Stimulated activated CD4-positive, alpha-beta T cell treated with anti-CD3 and anti-CD28 coated beads, Interleukin-1b, Interleukin-23, amount 100 ng/mL, for 24 hours (primary cell): ENCODE results near the gene CHST5.
"Not testable (repeated sequence)": the region's sequence is repeated elsewhere in the genome, so short reads cannot be mapped to it uniquely, and the experiment has no call there.

ENCODE experiments used
- DNase-seq, 4 experiments: peaks; one replicate each; pipeline ENCODE4 v3.0.0-alpha.2; 2020; ENCODE audit warnings: low read depth in 4 of 4, low spot score in 1 of 4

CHST5 gene

GRCh38 chr16:75552951-75553350 is 17.0 kb upstream of the CHST5 start:
- no peak for DNase-seq

- no peak for DNase-seq
Measured at GRCh38 chr16:75550211-75550662, 14.3 kb upstream of the CHST5 start.

GRCh38 chr16:75548456-75548855 is 12.5 kb upstream of the CHST5 start:
- DNase-seq, result not testable (repeated sequence)

GRCh38 chr16:75546293-75546692 is 10.4 kb upstream of the CHST5 start:
- no peak for DNase-seq

- DNase-seq, result not testable (repeated sequence)
Measured at GRCh38 chr16:75545879-75546278, 10.0 kb upstream of the CHST5 start.

- not testable (repeated sequence) for DNase-seq
Measured at GRCh38 chr16:75542462-75542861, 6.6 kb upstream of the CHST5 start.

- no peak for DNase-seq
Measured at GRCh38 chr16:75541236-75541635, 5.3 kb upstream of the CHST5 start.

GRCh38 chr16:75538882-75539565 is 3.1 kb upstream of the CHST5 start:
- DNase-seq, result not testable (repeated sequence)

- DNase-seq, result no peak
Measured at GRCh38 chr16:75537776-75538175, 1.9 kb upstream of the CHST5 start.

GRCh38 chr16:75535211-75535843 is 581 bp downstream of the CHST5 start:
- no peak for DNase-seq

- DNase-seq, result no peak
Measured at GRCh38 chr16:75534560-75535205, 1.2 kb downstream of the CHST5 start.

- DNase-seq, result no peak
Measured at GRCh38 chr16:75532791-75533190, 3.1 kb downstream of the CHST5 start.

GRCh38 chr16:75532142-75532765 is 3.7 kb downstream of the CHST5 start:
- DNase-seq, result no peak

GRCh38 chr16:75529959-75530358 is 5.9 kb downstream of the CHST5 start:
- no peak for DNase-seq

- DNase-seq, result no peak
Measured at GRCh38 chr16:75529056-75529905, 6.6 kb downstream of the CHST5 start.

GRCh38 chr16:75527825-75528299 is 8.0 kb downstream of the CHST5 start:
- no peak for DNase-seq

GRCh38 chr16:75526032-75526790 is 9.7 kb downstream of the CHST5 start:
- no peak for DNase-seq

GRCh38 chr16:75519175-75519574 is 16.7 kb downstream of the CHST5 start:
- DNase-seq, result no peak

- DNase-seq, result peak in 2 of 4 experiments; percentile 9 to 13
Measured at GRCh38 chr16:75516189-75516966, 19.5 kb downstream of the CHST5 start.
